SK-N-SH (cell line): ENCODE results near the gene LRRC3C. TPM values are rescaled to one million over a fixed set of nuclear protein-coding genes. Genes with fewer than 3 reads are reported as not detected.

Experiments
- CTCF ChIA-PET: fragments of 300-600, 350-600 bp; formaldehyde crosslinking; extraction: SDS; loops from one replicate; lab custom pipeline; 2021; lab: Yijun Ruan, JAX
- POLR2A ChIA-PET: fragments of 350-600 bp; sonication (Branson Sonifier 250); formaldehyde crosslinking; extraction: SDS; loops from one replicate; lab custom pipeline; 2020; ENCODE audit warnings: antibody characterized with exemption, inconsistent platforms; lab: Yijun Ruan, JAX
- DNase-seq: peaks from one replicate; pipeline ENCODE4 v3.0.0; 2012
- H2AFZ ChIP-seq: fragments of 200-600 bp; sonication (generic); 2 replicates; pipeline ENCODE4 v1.8.1; 2016; ENCODE audit warnings: antibody characterized with exemption, mild to moderate bottlenecking, low read depth
- H3F3A ChIP-seq: fragments of 200-600 bp; sonication (generic); replicated peaks from 2 replicates; pipeline ENCODE3; 2016; ENCODE audit warnings: antibody characterized with exemption, mild to moderate bottlenecking; ENCODE audit not compliant: insufficient read depth
- H3K27ac ChIP-seq, 2 experiments: fragments of 200-500 bp in 1 of 2; fragments of 200-600 bp in 1 of 2; sonication (Bioruptor generic) in 1 of 2; sonication (generic), shearing (Covaris generic) in 1 of 2; 2 replicates each; pipeline versions ENCODE4 v1.5.1 to v1.6.1; 2014 to 2016; ENCODE audit warnings: low read depth in 2 of 2, inconsistent platforms in 1 of 2, low read length in 1 of 2, mild to moderate bottlenecking in 1 of 2, mixed read lengths in 1 of 2
- H3K27me3 ChIP-seq: fragments of 200-600 bp; sonication (generic), shearing (Covaris generic); 2 replicates; pipeline ENCODE4 v1.6.1; 2016; ENCODE audit warnings: mixed run types; ENCODE audit not compliant: insufficient read depth
- H3K36me3 ChIP-seq, 2 experiments: fragments of 200-500 bp in 1 of 2; fragments of 200-600 bp in 1 of 2; sonication (Bioruptor generic) in 1 of 2; sonication (generic) in 1 of 2; replicated peaks in 1 of 2; 2 replicates each; pipeline versions ENCODE3 to v1.5.1; 2014 to 2016; ENCODE audit warnings: low read length in 1 of 2, mild to moderate bottlenecking in 1 of 2; ENCODE audit not compliant: insufficient read depth in 2 of 2, control insufficient read depth in 1 of 2
- H3K4me1 ChIP-seq, 2 experiments: fragments of 200-500 bp in 1 of 2; fragments of 200-600 bp in 1 of 2; sonication (Bioruptor generic) in 1 of 2; sonication (generic), shearing (Covaris generic) in 1 of 2; 2 replicates each; pipeline versions ENCODE4 v1.5.1 to v1.6.1; 2014 to 2016; ENCODE audit warnings: low read depth in 1 of 2, low read length in 1 of 2, mixed run types in 1 of 2; ENCODE audit not compliant: insufficient read depth in 2 of 2, control insufficient read depth in 1 of 2
- H3K4me2 ChIP-seq: fragments of 200-600 bp; sonication (generic), shearing (Covaris generic); 2 replicates; pipeline ENCODE4 v1.6.1; 2017; ENCODE audit warnings: mixed run types
- H3K4me3 ChIP-seq, 2 experiments: fragments of 200-500 bp in 1 of 2; fragments of 200-600 bp in 1 of 2; sonication (Bioruptor generic) in 1 of 2; sonication (generic), shearing (Covaris generic) in 1 of 2; 2 replicates each; pipeline versions ENCODE4 v1.5.1 to v1.8.1; 2014 to 2016; ENCODE audit warnings: low read depth in 2 of 2, inconsistent platforms in 1 of 2, low read length in 1 of 2, mild to moderate bottlenecking in 1 of 2, mixed read lengths in 1 of 2, moderate library complexity in 1 of 2
- H3K79me2 ChIP-seq: fragments of 200-600 bp; sonication (generic); 2 replicates; pipeline ENCODE4 v1.8.1; 2017; ENCODE audit warnings: mild to moderate bottlenecking; ENCODE audit not compliant: insufficient read depth
- H3K9ac ChIP-seq: fragments of 200-600 bp; sonication (generic); 2 replicates; pipeline ENCODE4 v1.6.1; 2017; ENCODE audit warnings: mixed run types
- H3K9me2 ChIP-seq: fragments of 200-600 bp; sonication (generic); 2 replicates; pipeline ENCODE4 v1.6.1; 2017; ENCODE audit warnings: mixed run types
- H3K9me3 ChIP-seq: fragments of 200-600 bp; sonication (generic); 2 replicates; pipeline ENCODE4 v1.6.1; 2017; ENCODE audit warnings: mixed run types, mild to moderate bottlenecking, moderate library complexity
- H4K20me1 ChIP-seq: fragments of 200-600 bp; sonication (generic); 2 replicates; pipeline ENCODE4 v1.6.1; 2017; ENCODE audit warnings: mild to moderate bottlenecking, mixed run types; ENCODE audit not compliant: insufficient read depth
- CHD2 ChIP-seq: fragments of 150-350 bp; IDR thresholded peaks from 2 replicates; pipeline ENCODE4 v1.6.1; 2018; ENCODE audit warnings: low read length; ENCODE audit not compliant: partially characterized antibody
- CTCF ChIP-seq: fragments of 200-600 bp; sonication (generic); IDR thresholded peaks from 2 replicates; pipeline ENCODE4 v1.6.1; 2017; ENCODE audit warnings: antibody characterized with exemption, mild to moderate bottlenecking, moderate library complexity
- EP300 ChIP-seq, 2 experiments: IDR thresholded peaks; 2 replicates each; pipeline versions ENCODE4 v1.4.0 to v1.6.1; 2012; ENCODE audit warnings: borderline replicate concordance in 1 of 2, low read depth in 1 of 2, low read length in 1 of 2
- FOXM1 ChIP-seq: IDR thresholded peaks from 2 replicates; pipeline ENCODE4 v1.4.0; 2012; ENCODE audit warnings: low read depth, mild to moderate bottlenecking
- GABPA ChIP-seq: IDR thresholded peaks from 2 replicates; pipeline ENCODE4 v1.4.0; 2012; ENCODE audit warnings: low read depth, mild to moderate bottlenecking
- GATA2 ChIP-seq: sonication (generic); formaldehyde crosslinking; IDR thresholded peaks from 2 replicates; pipeline ENCODE4 v1.5.0; 2020; ENCODE audit warnings: mild to moderate bottlenecking, missing genetic modification reagents
- IRF3 ChIP-seq: fragments of 150-350 bp; IDR thresholded peaks from 2 replicates; pipeline ENCODE4 v1.6.1; 2016; ENCODE audit warnings: mild to moderate bottlenecking, low read depth, low read length
- JUND ChIP-seq: IDR thresholded peaks from 2 replicates; pipeline ENCODE4 v1.4.0; 2012
- MAX ChIP-seq: IDR thresholded peaks from 2 replicates; pipeline ENCODE4 v1.4.0; 2012; ENCODE audit warnings: low read depth
- MEF2A ChIP-seq: IDR thresholded peaks from 2 replicates; pipeline ENCODE4 v1.4.0; 2012; ENCODE audit warnings: low read depth, borderline replicate concordance
- NRF1 ChIP-seq: IDR thresholded peaks from 2 replicates; pipeline ENCODE4 v1.6.1; 2012; ENCODE audit warnings: low read depth, mild to moderate bottlenecking, low read length
- POLR2AphosphoS5 ChIP-seq: IDR thresholded peaks from 2 replicates; pipeline ENCODE4 v1.6.1; 2012; ENCODE audit warnings: low read depth, low read length
- REST ChIP-seq: IDR thresholded peaks from 2 replicates; pipeline ENCODE4 v1.6.1; 2012; ENCODE audit warnings: mild to moderate bottlenecking, low read depth, low read length, moderate library complexity
- RFX5 ChIP-seq: IDR thresholded peaks from 2 replicates; pipeline ENCODE4 v1.6.1; 2012; ENCODE audit warnings: mild to moderate bottlenecking, improper control_type of control experiment, low read length
- SIN3A ChIP-seq: IDR thresholded peaks from 2 replicates; pipeline ENCODE4 v1.6.1; 2012; ENCODE audit warnings: low read depth, mild to moderate bottlenecking, low read length, moderate library complexity, borderline replicate concordance
- TAF1 ChIP-seq: IDR thresholded peaks from 2 replicates; pipeline ENCODE4 v1.6.1; 2012; ENCODE audit warnings: low read depth, mild to moderate bottlenecking, low read length, moderate library complexity, borderline replicate concordance
- TCF12 ChIP-seq: IDR thresholded peaks from 2 replicates; pipeline ENCODE4 v1.4.0; 2012
- USF2 ChIP-seq: fragments of 150-350 bp; IDR thresholded peaks from 2 replicates; pipeline ENCODE4 v1.6.1; 2017; ENCODE audit warnings: antibody characterized with exemption, low read length, low read depth, borderline replicate concordance
- YY1 ChIP-seq: IDR thresholded peaks from 2 replicates; pipeline ENCODE4 v1.4.0; 2012; ENCODE audit warnings: low read depth, mild to moderate bottlenecking
- ZBTB33 ChIP-seq: IDR thresholded peaks from 2 replicates; pipeline ENCODE4 v1.4.0; 2012; ENCODE audit warnings: low read depth, borderline replicate concordance
- WGBS: methylation state at CpG from one replicate; pipeline ENCODE4 v1.1.6; 2017; ENCODE audit warnings: low lambda C conversion rate; 5-methylcytosine and 5-hydroxymethylcytosine counted together
- polyA plus RNA-seq, 3 experiments: library from polyadenylated mRNA; depleted of rRNA; stranded (reverse); fragments of >200 nt; gene quantifications; 2 replicates each; pipeline ENCODE4 v1.2.3, GENCODE V29; 2012

The LRRC3C gene
- polyA plus RNA-seq, 1 of the 3 experiments (the other 2 are of a cell fraction), result not detected

GRCh38 chr17:39955726-39956225 is 28.2 kb downstream of the LRRC3C start:
- POLR2A ChIA-PET, result no interaction called here
- no peak for DNase-seq

More at GRCh38 chr17:39955726-39956225, 28.2 kb downstream of the LRRC3C start:
- H3K4me2 ChIP-seq, result no peak overlapping the region
- no peak overlapping the region for H3K27ac ChIP-seq
- no peaks in the 10 kb centered on the region for H3K36me3 ChIP-seq
- 68% methylated on average over 4 of the region's 4 CpGs for WGBS
- no peak for TF ChIP-seq CHD2
- no peak for TF ChIP-seq NRF1
- TF ChIP-seq JUND, result no peak
- TF ChIP-seq FOXM1, result no peak
- TF ChIP-seq POLR2AphosphoS5, result no peak
- no peak for TF ChIP-seq IRF3
- TF ChIP-seq SIN3A, result no peak
- no peak for TF ChIP-seq MAX
- no peak for TF ChIP-seq USF2
- no peak for TF ChIP-seq YY1
- TF ChIP-seq MEF2A, result no peak
- no peak for TF ChIP-seq EP300 (IDR thresholded peaks at IDR 0.05; ENCODE audit: borderline replicate concordance in 1 of 2, low read depth in 1 of 2, low read length in 1 of 2)
- TF ChIP-seq CTCF, result no peak
- no peak for TF ChIP-seq TAF1
- no peak for TF ChIP-seq GABPA
- TF ChIP-seq TCF12, result no peak
- TF ChIP-seq GATA2 (CRISPR knock-in tag), result no peak
- TF ChIP-seq ZBTB33, result no peak
- TF ChIP-seq REST, result no peak
- TF ChIP-seq RFX5, result no peak
- H4K20me1 ChIP-seq, result no peaks in the 10 kb centered on the region
- H3K9ac ChIP-seq, result no peak overlapping the region
- no peaks in the 10 kb centered on the region for H3K9me2 ChIP-seq
- no peaks in the 10 kb centered on the region for H3K79me2 ChIP-seq
- peaks cover 0 to 11% of the 10 kb centered on the region in 2 experiments; a peak in 1 of 4 replicates for H3K4me1 ChIP-seq
- no peak overlapping the region for H2AFZ ChIP-seq
- CTCF ChIA-PET, result interaction anchor here (0.8 to 5.5 kb wide), 4 partner anchors 19 to 334 kb away, joined by 3 to 56 read pairs (median 4); partner anchors contain the start of gene PSMD3
- no peaks in the 10 kb centered on the region for H3K27me3 ChIP-seq
- H3F3A ChIP-seq, result no peaks in the 10 kb centered on the region
- H3K9me3 ChIP-seq, result no peaks in the 10 kb centered on the region
- no peak overlapping the region for H3K4me3 ChIP-seq
